CD8-positive, alpha-beta memory T cell (primary cell): ENCODE measurements around the gene HMGB4. TPM values are rescaled to one million over a fixed set of nuclear protein-coding genes. Genes with fewer than 3 reads are reported as not detected.

Experiments used
- CTCF ChIA-PET: fragments of 350-600 bp; sonication (Branson Sonifier 250); formaldehyde crosslinking; loops from one replicate; lab custom pipeline; 2021; ENCODE audit warnings: antibody characterized with exemption; lab: Charles Lee
- POLR2A ChIA-PET: fragments of 350-600 bp; sonication (Branson Sonifier 250); formaldehyde crosslinking; loops from one replicate; lab custom pipeline; 2021; ENCODE audit warnings: antibody characterized with exemption; lab: Charles Lee
- DNase-seq, 5 donors: peaks; one replicate each; pipeline versions ENCODE4 v3.0.0 to v3.0.0-alpha.2; 2020 to 2022; ENCODE audit warnings: mixed read lengths in 1 of 5
- H3K27ac ChIP-seq: one replicate; pipeline ENCODE4 v1.7.0; 2013; ENCODE audit warnings: low read depth, mild to moderate bottlenecking, low read length, moderate library complexity
- H3K27me3 ChIP-seq: 2 replicates; pipeline ENCODE4 v1.7.0; 2013; ENCODE audit warnings: low read length, mild to moderate bottlenecking; ENCODE audit not compliant: insufficient read depth, poor library complexity, severe bottlenecking
- H3K36me3 ChIP-seq: 2 replicates; pipeline ENCODE4 v1.7.0; 2013; ENCODE audit warnings: mild to moderate bottlenecking, low read length, moderate library complexity; ENCODE audit not compliant: insufficient read depth
- H3K4me1 ChIP-seq: 2 replicates; pipeline ENCODE4 v1.7.0; 2013; ENCODE audit warnings: mild to moderate bottlenecking, low read length, moderate library complexity; ENCODE audit not compliant: insufficient read depth
- H3K4me3 ChIP-seq: 2 replicates; pipeline ENCODE4 v1.7.0; 2013; ENCODE audit warnings: mild to moderate bottlenecking, low read length
- H3K9me3 ChIP-seq: 2 replicates; pipeline ENCODE4 v1.7.0; 2013; ENCODE audit warnings: mild to moderate bottlenecking, low read length
- H3K27ac Mint-ChIP-seq, 8 donors: one replicate each; pipeline ENCODE4 v1.8.0; 2020 to 2021; ENCODE audit warnings: mixed read lengths in 8 of 8, mild to moderate bottlenecking in 6 of 8, inconsistent platforms in 3 of 8, moderate library complexity in 3 of 8
- H3K27me3 Mint-ChIP-seq, 2 donors: one replicate each; pipeline ENCODE4 v1.8.0; 2020 to 2021; ENCODE audit warnings: mixed read lengths in 2 of 2, mild to moderate bottlenecking in 1 of 2, moderate library complexity in 1 of 2
- H3K36me3 Mint-ChIP-seq, 3 donors: one replicate each; pipeline ENCODE4 v1.8.0; 2020 to 2021; ENCODE audit warnings: mixed read lengths in 3 of 3, inconsistent platforms in 1 of 3, mild to moderate bottlenecking in 1 of 3
- H3K4me1 Mint-ChIP-seq, 3 donors: one replicate each; pipeline ENCODE4 v1.8.0; 2020 to 2021; ENCODE audit warnings: mixed read lengths in 3 of 3, inconsistent platforms in 1 of 3, mild to moderate bottlenecking in 1 of 3
- H3K4me3 Mint-ChIP-seq, 7 donors: one replicate each; pipeline ENCODE4 v1.8.0; 2020 to 2021; ENCODE audit warnings: mixed read lengths in 7 of 7, mild to moderate bottlenecking in 6 of 7, moderate library complexity in 4 of 7, inconsistent platforms in 2 of 7
- H3K9me3 Mint-ChIP-seq, 5 donors: one replicate each; pipeline ENCODE4 v1.8.0; 2020 to 2022; ENCODE audit warnings: mixed read lengths in 5 of 5, mild to moderate bottlenecking in 3 of 5, moderate library complexity in 2 of 5, inconsistent platforms in 1 of 5
- polyA plus RNA-seq: library from polyadenylated mRNA; unstranded; fragments of 300-500 nt; fragmentation: Illumina TruSeq; gene quantifications from one replicate; pipeline ENCODE4 v1.2.3, GENCODE V29; 2021
- total RNA-seq, 2 experiments: library from RNA; stranded (reverse); gene quantifications; one replicate each; pipeline ENCODE4 v1.2.3, GENCODE V29; 2021

HMGB4 gene, protein sequence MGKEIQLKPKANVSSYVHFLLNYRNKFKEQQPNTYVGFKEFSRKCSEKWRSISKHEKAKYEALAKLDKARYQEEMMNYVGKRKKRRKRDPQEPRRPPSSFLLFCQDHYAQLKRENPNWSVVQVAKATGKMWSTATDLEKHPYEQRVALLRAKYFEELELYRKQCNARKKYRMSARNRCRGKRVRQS
- total RNA-seq: not detected
- polyA plus RNA-seq: not detected

DNA sequence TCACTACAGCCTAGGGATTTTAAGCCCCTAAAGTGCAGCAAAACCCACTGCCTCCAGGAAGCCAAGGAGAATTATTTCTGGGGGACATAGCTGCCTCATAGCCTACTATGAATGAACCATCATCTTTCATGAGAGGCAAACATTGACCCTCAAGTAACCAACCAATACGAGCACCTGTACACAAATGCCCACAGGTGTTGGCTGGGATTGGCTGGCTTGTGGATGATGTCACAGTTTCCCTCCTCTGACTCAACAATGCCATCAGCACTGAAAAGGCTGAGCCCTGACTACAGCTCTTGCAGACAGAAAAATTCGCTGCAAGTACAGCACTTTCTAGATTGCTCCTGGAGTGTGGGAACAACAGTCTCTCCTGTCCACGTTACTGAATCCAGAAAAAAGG, at the start of gene HMGB4:
TSS of gene HMGB4 (plus strand) at position 301 of the 400 bp plus-strand sequence. CDS start 113 bp downstream, outside the sequence.
- Histone ChIP-seq H3K4me3 (no peak within 1 kb of the TSS), H3K27ac (no peak within 1 kb of the TSS), H3K27me3 (no peaks in the 10 kb centered on the region), H3K4me1 (no peaks in the 10 kb centered on the region), H3K36me3 (no peaks in the 10 kb centered on the region), H3K9me3 (no peaks in the 10 kb centered on the region)
- no peaks in the 10 kb centered on the region for H3K9me3 Mint-ChIP-seq
- no peaks in the 10 kb centered on the region for H3K36me3 Mint-ChIP-seq
- peaks cover 6 to 40% of the 10 kb centered on the region in 2 donors for H3K27me3 Mint-ChIP-seq
- H3K4me1 Mint-ChIP-seq: no peaks in the 10 kb centered on the region
- no peak for DNase-seq
- POLR2A ChIA-PET: no interaction called here
- H3K4me3 Mint-ChIP-seq: no peak within 1 kb of the TSS
- no peak within 1 kb of the TSS for H3K27ac Mint-ChIP-seq
- CTCF ChIA-PET: no interaction called here

DNA sequence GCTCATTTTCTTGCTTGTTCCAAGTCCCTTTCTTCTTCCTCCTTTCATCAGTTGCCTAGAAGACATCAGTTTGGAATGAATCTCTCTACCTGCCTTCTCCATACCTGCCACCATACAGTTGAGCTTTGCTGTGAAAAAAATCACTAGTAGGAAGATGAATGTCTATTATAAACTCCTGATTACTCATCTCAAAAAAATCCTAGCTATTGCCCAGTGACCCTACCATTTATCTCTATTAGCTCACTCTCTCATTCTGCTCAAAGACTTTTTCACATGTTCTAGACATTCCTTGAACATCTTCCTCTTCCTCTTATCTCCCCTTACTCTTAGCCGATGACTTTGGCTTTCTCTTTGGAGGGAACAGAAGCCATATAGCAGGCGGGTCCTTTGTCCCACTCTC, 49.7 kb upstream of the HMGB4 start:
- no peaks in the 10 kb centered on the region for H3K4me1 Mint-ChIP-seq
- Histone ChIP-seq H3K27me3 (no peaks in the 10 kb centered on the region), H3K27ac (no peak overlapping the region), H3K4me1 (no peaks in the 10 kb centered on the region), H3K4me3 (no peak overlapping the region), H3K9me3 (no peaks in the 10 kb centered on the region), H3K36me3 (no peaks in the 10 kb centered on the region)
- H3K9me3 Mint-ChIP-seq: peaks cover under 1 to 5% (median 3%) of the 10 kb centered on the region in 5 donors
- peaks cover 0 to 7% of the 10 kb centered on the region in 2 donors for H3K27me3 Mint-ChIP-seq
- DNase-seq: no peak
- H3K36me3 Mint-ChIP-seq: no peaks in the 10 kb centered on the region
- H3K4me3 Mint-ChIP-seq: no peak overlapping the region
- ChIA-PET POLR2A (no interaction called here), CTCF (no interaction called here)
- H3K27ac Mint-ChIP-seq: peak overlapping the region in 1 of 8 donors; percentile 0

DNA sequence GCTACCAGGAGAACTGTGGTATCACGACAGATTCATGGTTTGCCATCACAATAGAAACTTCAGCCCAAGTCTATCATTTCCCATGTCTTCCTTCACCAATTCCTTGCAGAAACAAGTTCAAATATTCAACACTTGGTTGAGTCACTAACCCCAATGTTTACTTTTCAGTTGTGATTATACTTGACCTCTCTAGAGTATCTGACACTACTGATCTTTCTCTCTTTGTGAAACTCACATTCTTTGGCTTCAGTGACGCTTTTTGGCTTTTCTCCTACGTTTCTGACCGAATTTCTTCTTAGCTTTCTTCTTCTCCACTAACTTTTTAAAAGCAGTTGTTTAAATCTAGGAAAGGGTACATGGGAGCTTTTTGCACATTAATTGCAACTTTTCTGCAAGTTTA, 48.8 kb upstream of the HMGB4 start:
- peaks cover 0 to 11% of the 10 kb centered on the region in 2 donors for H3K27me3 Mint-ChIP-seq
- H3K27ac Mint-ChIP-seq: no peak overlapping the region
- Histone ChIP-seq H3K36me3 (no peaks in the 10 kb centered on the region), H3K4me1 (no peaks in the 10 kb centered on the region), H3K27me3 (no peaks in the 10 kb centered on the region), H3K4me3 (no peak overlapping the region), H3K9me3 (no peaks in the 10 kb centered on the region), H3K27ac (no peak overlapping the region)
- POLR2A ChIA-PET: no interaction called here
- CTCF ChIA-PET: no interaction called here
- no peak for DNase-seq
- H3K4me3 Mint-ChIP-seq: no peak overlapping the region
- H3K36me3 Mint-ChIP-seq: no peaks in the 10 kb centered on the region
- H3K4me1 Mint-ChIP-seq: no peaks in the 10 kb centered on the region
- peaks cover 0 to 3% (median 0%) of the 10 kb centered on the region in 5 donors for H3K9me3 Mint-ChIP-seq

DNA sequence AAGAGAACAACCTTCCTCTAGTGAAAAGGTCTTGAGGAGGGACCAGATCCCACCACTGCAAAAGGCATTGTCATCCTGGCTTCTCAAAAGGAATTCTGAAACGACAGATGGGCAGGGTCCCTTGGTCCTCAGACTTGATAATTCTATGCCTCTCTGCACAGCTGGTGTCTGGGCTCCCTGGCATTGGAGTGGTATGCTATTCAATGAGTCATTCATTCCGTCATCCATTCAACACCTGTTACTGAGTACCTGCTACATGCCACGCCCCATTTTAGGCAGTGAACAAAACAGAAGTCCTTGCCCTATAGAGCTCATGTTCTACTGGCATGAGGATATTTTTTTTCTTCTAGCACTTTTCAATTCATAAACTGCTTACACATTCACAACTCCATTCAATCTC, 45.8 kb upstream of the HMGB4 start:
- POLR2A ChIA-PET: no interaction called here
- peaks cover 0 to 6% (median 0%) of the 10 kb centered on the region in 5 donors for H3K9me3 Mint-ChIP-seq

DNA sequence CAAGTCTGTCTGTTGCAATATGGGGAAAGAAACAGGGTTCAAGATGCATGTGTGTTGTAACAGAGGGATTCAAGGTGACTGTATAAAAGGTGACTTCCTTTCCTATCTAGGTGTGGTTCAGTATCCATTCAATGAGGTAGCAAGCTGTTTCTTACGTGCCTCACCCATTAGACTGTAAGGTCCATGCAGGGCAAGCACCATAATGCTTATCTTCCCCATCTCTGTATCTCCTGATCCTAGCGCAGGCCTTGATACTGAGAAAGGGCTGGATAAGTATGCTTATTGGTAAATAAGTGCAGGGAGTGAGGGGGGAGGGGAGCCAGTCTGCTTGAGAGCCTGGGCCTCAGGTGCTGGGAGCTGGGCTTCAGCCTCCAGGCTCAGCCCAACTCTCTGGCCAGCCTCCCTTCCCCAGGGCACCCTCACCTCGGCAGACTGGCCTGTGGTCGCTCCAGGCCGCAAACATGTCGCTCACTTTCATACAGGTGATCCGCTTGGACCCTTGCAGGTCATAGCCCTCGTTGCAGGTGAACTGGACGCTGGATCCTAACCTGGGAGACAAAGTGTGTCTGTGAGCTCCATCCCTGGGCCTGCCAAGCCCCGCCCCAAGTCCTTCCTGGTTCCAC, 44.5 kb upstream of the HMGB4 start:
- DNase-seq: no peak
- Mint-ChIP-seq H3K36me3 (peaks cover 0 to 2% (median 0%) of the 10 kb centered on the region in 3 donors), H3K4me1 (no peaks in the 10 kb centered on the region), H3K4me3 (no peak overlapping the region), H3K9me3 (peaks cover 0 to 6% (median 0%) of the 10 kb centered on the region in 5 donors), H3K27ac (no peak overlapping the region), H3K27me3 (peaks cover 4 to 22% of the 10 kb centered on the region in 2 donors)
- ChIA-PET POLR2A (no interaction called here), CTCF (no interaction called here)
- no peak overlapping the region for H3K4me3 ChIP-seq
- no peaks in the 10 kb centered on the region for H3K27me3 ChIP-seq
- no peak overlapping the region for H3K27ac ChIP-seq
- no peaks in the 10 kb centered on the region for H3K4me1 ChIP-seq
- H3K36me3 ChIP-seq: no peaks in the 10 kb centered on the region
- H3K9me3 ChIP-seq: no peaks in the 10 kb centered on the region

More for the DNA sequence above, 45.8 kb upstream of the HMGB4 start:
- Histone ChIP-seq H3K27ac (no peak overlapping the region), H3K27me3 (no peaks in the 10 kb centered on the region), H3K4me1 (no peaks in the 10 kb centered on the region), H3K4me3 (no peak overlapping the region), H3K9me3 (no peaks in the 10 kb centered on the region), H3K36me3 (no peaks in the 10 kb centered on the region)
- CTCF ChIA-PET: no interaction called here
- H3K27ac Mint-ChIP-seq: no peak overlapping the region
- no peak overlapping the region for H3K4me3 Mint-ChIP-seq
- H3K36me3 Mint-ChIP-seq: peaks cover 0 to 2% (median 0%) of the 10 kb centered on the region in 3 donors
- no peak for DNase-seq
- H3K27me3 Mint-ChIP-seq: peaks cover 4 to 22% of the 10 kb centered on the region in 2 donors
- no peaks in the 10 kb centered on the region for H3K4me1 Mint-ChIP-seq

DNA sequence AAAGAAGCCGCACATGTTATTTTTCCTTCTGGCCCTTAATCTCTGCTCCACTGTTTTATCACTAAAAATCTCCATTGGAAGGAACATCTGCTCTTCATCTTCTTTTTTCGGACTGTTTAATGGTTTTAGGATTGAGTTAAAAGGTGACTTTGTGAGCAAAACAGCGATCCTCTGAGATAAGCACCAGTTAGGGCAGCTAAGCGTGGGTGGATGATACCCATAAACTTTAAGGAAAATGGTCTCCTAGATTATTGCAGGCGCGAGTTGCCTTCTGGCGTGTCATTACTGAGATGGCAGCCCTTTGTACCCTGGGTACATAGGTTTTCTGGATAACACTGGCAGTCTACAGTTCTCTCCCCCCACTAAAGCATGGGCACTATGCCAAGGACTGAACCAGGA, 44.0 kb upstream of the HMGB4 start:
- H3K4me1 ChIP-seq: no peaks in the 10 kb centered on the region
- POLR2A ChIA-PET: no interaction called here
- H3K27ac ChIP-seq: no peak overlapping the region
- H3K9me3 ChIP-seq: no peaks in the 10 kb centered on the region
- peak overlapping the region in 1 of 8 donors; percentile 13 for H3K27ac Mint-ChIP-seq
- H3K27me3 Mint-ChIP-seq: peaks cover 4 to 18% of the 10 kb centered on the region in 2 donors
- H3K4me1 Mint-ChIP-seq: no peaks in the 10 kb centered on the region
- no peak overlapping the region for H3K4me3 Mint-ChIP-seq
- H3K9me3 Mint-ChIP-seq: peaks cover 0 to 3% (median 0%) of the 10 kb centered on the region in 5 donors
- CTCF ChIA-PET: no interaction called here
- H3K36me3 Mint-ChIP-seq: peaks cover 0 to 2% (median 0%) of the 10 kb centered on the region in 3 donors
- no peaks in the 10 kb centered on the region for H3K27me3 ChIP-seq
- no peak overlapping the region for H3K4me3 ChIP-seq
- DNase-seq: no peak
- H3K36me3 ChIP-seq: no peaks in the 10 kb centered on the region

DNA sequence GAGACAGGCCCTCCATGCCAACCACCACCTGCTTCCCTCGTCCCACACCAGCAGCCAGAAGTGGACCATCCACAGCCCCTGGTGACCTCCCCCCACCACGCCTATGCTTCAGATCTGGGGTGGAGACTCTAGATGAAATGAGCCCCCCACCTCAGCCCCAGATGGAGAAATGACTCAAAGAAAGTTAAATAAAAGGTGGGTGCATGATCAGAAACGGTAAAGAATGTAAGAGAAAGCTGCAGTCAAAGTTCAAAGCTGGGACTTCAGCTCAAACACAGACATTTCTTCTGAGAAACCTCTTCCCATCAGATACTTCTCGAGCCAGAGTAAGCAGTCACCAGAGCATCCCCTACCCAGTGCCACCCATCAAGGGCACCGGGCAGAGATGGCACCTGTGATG, 43.1 kb upstream of the HMGB4 start:
- Histone ChIP-seq H3K4me3 (no peak overlapping the region), H3K27ac (no peak overlapping the region), H3K9me3 (no peaks in the 10 kb centered on the region), H3K36me3 (no peaks in the 10 kb centered on the region), H3K27me3 (no peaks in the 10 kb centered on the region), H3K4me1 (no peaks in the 10 kb centered on the region)
- DNase-seq: no peak
- no peaks in the 10 kb centered on the region for H3K4me1 Mint-ChIP-seq
- ChIA-PET CTCF (no interaction called here), POLR2A (no interaction called here)
- no peak overlapping the region for H3K27ac Mint-ChIP-seq
- H3K9me3 Mint-ChIP-seq: peaks cover 0 to 3% (median 0%) of the 10 kb centered on the region in 5 donors
- peaks cover 5 to 18% of the 10 kb centered on the region in 2 donors for H3K27me3 Mint-ChIP-seq
- peaks cover 0 to 2% (median 0%) of the 10 kb centered on the region in 3 donors for H3K36me3 Mint-ChIP-seq
- no peak overlapping the region for H3K4me3 Mint-ChIP-seq

DNA sequence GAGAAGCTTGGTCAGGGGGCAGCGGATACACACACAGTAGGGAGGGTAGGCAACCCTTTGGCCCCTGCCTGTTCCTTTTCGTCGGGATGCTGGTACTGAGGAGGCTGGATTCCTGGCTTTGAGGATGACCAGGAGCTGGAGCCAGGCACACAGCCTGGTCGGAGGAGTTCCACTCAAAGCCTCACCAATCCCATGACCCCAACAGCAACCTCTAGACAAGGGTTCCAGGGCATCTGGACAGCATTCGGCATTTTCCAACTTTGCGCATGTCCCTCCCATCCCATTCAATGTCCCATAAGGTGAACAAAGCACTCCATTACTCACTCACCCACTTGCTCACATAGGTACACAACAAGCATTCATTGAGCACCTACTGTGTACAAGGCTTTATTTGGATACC, 42.6 kb upstream of the HMGB4 start:
- Histone ChIP-seq H3K9me3 (no peaks in the 10 kb centered on the region), H3K36me3 (no peaks in the 10 kb centered on the region), H3K27me3 (no peaks in the 10 kb centered on the region), H3K4me3 (no peak overlapping the region), H3K4me1 (no peaks in the 10 kb centered on the region), H3K27ac (no peak overlapping the region)
- POLR2A ChIA-PET: no interaction called here
- Mint-ChIP-seq H3K27me3 (peaks cover 7 to 22% of the 10 kb centered on the region in 2 donors), H3K9me3 (peaks cover 0 to 3% (median 0%) of the 10 kb centered on the region in 5 donors), H3K36me3 (peaks cover 0 to 2% (median 0%) of the 10 kb centered on the region in 3 donors), H3K4me3 (no peak overlapping the region), H3K4me1 (no peaks in the 10 kb centered on the region), H3K27ac (no peak overlapping the region)
- no peak for DNase-seq
- CTCF ChIA-PET: no interaction called here
